Lung (tissue), 12 donors: ENCODE data around the gene CUL4A. TPM values are rescaled to one million over a fixed set of nuclear protein-coding genes. Genes with fewer than 3 reads are reported as not detected.
"Not testable (repeated sequence)": the region's sequence is repeated elsewhere in the genome, so short reads cannot be mapped to it uniquely, and the experiment has no call there.

ENCODE experiments used
- ATAC-seq: fragments of 200-7000 bp; cut with Tn5 transposase; one replicate; pipeline ENCODE4 v1.9.1; 2020; ENCODE audit warnings: moderate number of reproducible peaks; ENCODE audit not compliant: insufficient read depth, low FRiP score
- DNase-seq, 3 donors: peaks; one replicate each; pipeline ENCODE4 v3.0.0-alpha.2; 2013 to 2017
- H3K27ac ChIP-seq, 2 donors: one replicate each; pipeline ENCODE4 v1.5.1; 2013; ENCODE audit warnings: mild to moderate bottlenecking in 2 of 2, moderate library complexity in 2 of 2, control low read depth in 1 of 2, inconsistent platforms in 1 of 2, low read depth in 1 of 2, low read length in 1 of 2
- H3K27me3 ChIP-seq, 3 donors: one replicate each; pipeline ENCODE4 v1.5.1; 2013; ENCODE audit warnings: low read length in 2 of 3; ENCODE audit not compliant: control insufficient read depth in 3 of 3, insufficient read depth in 3 of 3
- H3K36me3 ChIP-seq, 4 donors: one replicate each; pipeline ENCODE4 v1.5.1; 2013; ENCODE audit warnings: low read length in 4 of 4, mild to moderate bottlenecking in 1 of 4, moderate library complexity in 1 of 4; ENCODE audit not compliant: control insufficient read depth in 4 of 4, insufficient read depth in 4 of 4
- H3K4me1 ChIP-seq, 5 donors: one replicate each; pipeline ENCODE4 v1.5.1; 2013; ENCODE audit warnings: low read length in 5 of 5, mild to moderate bottlenecking in 2 of 5, moderate library complexity in 1 of 5; ENCODE audit not compliant: control insufficient read depth in 5 of 5, insufficient read depth in 5 of 5
- H3K4me3 ChIP-seq: one replicate; pipeline ENCODE4 v1.5.1; 2013; ENCODE audit warnings: mild to moderate bottlenecking, control low read depth, moderate library complexity
- H3K9ac ChIP-seq, 2 donors: one replicate each; pipeline ENCODE4 v1.5.1; 2013; ENCODE audit warnings: low read length in 2 of 2, control low read depth in 1 of 2; ENCODE audit not compliant: insufficient read depth in 1 of 2
- H3K9me3 ChIP-seq, 4 donors: one replicate each; pipeline ENCODE4 v1.5.1; 2013; ENCODE audit warnings: low read length in 3 of 4, mild to moderate bottlenecking in 1 of 4, moderate library complexity in 1 of 4; ENCODE audit not compliant: control insufficient read depth in 4 of 4, insufficient read depth in 3 of 4
- CTCF ChIP-seq: IDR thresholded peaks from 2 replicates; pipeline ENCODE4 v1.5.1; 2012; ENCODE audit warnings: mild to moderate bottlenecking; ENCODE audit errors: control extremely low read depth, extremely low read depth
- WGBS, 2 donors: extraction: QIAGEN DNeasy Blood & Tissue Kit; methylation state at CpG; one replicate each; pipeline ENCODE4 v1.1.7; 2013; 5-methylcytosine and 5-hydroxymethylcytosine counted together
- polyA plus RNA-seq, 2 donors: library from polyadenylated mRNA; stranded (reverse); fragments of 200-250 nt; gene quantifications; one replicate each; pipeline ENCODE4 v1.2.1, GENCODE V29; 2013
- total RNA-seq, 2 donors: library from RNA; depleted of rRNA in 1 of 2; stranded (reverse); fragments of >200 nt in 1 of 2; gene quantifications; one replicate each; pipeline ENCODE4 v1.2.1, GENCODE V29; 2014 to 2021
- donor health status: control.
- donor health status: control.
- donor health status: Bipolar disorder and iron deficiency.
- donor health status: healthy.
- donor health status: DM: yes; HTN: yes; CAD: no.

Gene CUL4A
- total and polyA plus RNA-seq, 4 donors = 29.2 to 88.1 (median 57.5) TPM

DNA sequence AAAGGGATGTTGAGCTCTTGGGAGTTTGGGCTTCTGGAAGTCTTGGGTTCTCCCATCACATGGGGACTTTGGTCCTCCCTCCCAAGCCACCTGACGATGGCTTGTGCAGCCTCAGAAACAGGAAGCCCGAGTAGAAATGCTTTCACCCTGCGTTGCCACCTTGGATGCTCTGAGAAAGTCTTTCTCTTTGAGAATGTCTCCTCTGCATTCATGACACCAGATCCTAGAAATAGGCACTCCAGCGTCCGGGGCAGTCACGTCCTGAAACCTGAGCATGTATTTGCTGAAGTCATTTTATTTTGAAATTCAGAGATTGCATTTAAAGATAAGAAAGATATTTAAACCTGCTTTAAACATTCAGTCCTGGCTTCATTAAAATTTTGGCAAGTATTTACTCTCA lies 34.4 kb downstream of the CUL4A start:
- no peak for ATAC-seq
- WGBS, 2 donors = 78 to 80% methylated on average over 6 of the region's 6 CpGs
- no peak for TF ChIP-seq CTCF
- no peak overlapping the region for H3K4me3 ChIP-seq
- H3K27ac ChIP-seq = no peak overlapping the region
- no peaks in the 10 kb centered on the region for H3K27me3 ChIP-seq
- no peaks in the 10 kb centered on the region for H3K4me1 ChIP-seq
- peaks cover 34 to 65% (median 43%) of the 10 kb centered on the region in 4 donors for H3K36me3 ChIP-seq
- H3K9ac ChIP-seq = no peak overlapping the region
- no peaks in the 10 kb centered on the region for H3K9me3 ChIP-seq
- DNase-seq = no peak

DNA sequence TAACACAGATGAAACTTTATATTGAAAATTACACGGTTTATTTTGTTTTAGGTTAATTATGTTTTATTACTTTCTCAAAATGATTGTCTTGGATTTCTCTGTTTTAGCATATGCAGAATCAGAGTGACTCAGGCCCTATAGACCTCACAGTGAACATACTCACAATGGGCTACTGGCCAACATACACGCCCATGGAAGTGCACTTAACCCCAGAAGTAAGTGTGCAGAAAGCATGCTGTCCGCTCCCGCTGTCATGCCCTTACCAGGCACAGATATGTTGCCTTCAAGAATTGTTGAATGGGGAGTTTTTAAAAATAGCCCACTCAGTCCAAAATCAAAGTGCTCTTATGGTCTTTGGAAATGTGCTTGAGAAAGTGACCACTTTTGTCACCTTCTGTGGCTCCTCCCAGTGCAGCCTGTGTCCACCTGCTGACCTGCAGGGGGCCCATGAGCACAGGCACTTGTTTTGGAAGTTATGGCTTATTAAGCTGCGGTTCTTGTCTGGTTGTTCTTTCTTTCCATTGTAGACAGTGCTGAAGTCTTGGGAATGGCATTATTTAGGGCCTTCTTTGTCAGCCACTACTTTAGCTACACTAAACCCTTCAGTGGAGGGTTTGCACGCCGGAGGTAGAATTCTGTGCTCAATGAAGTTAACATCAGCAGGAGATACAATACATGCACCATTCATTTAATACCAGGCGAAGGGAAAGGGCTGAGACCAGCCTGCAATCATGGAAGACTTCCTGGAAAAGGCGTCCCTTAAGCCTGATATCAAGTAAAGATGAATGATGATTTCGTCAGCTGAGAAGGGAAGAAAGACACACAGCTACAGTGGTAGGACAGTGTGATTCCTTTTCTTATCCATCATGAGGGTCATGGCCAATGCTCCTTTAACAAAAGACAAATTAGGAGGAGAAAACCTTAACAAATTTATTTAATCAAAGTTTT lies 36.7 kb downstream of the CUL4A start:
- H3K9ac ChIP-seq = no peak overlapping the region
- no peaks in the 10 kb centered on the region for H3K27me3 ChIP-seq
- H3K4me1 ChIP-seq = no peaks in the 10 kb centered on the region
- DNase-seq = peak in 1 of 3 donors; percentile 6
- no peaks in the 10 kb centered on the region for H3K9me3 ChIP-seq
- peaks cover 22 to 78% (median 47%) of the 10 kb centered on the region in 4 donors for H3K36me3 ChIP-seq
- no peak overlapping the region for H3K27ac ChIP-seq
- TF ChIP-seq CTCF = no peak
- 64 to 82% methylated on average over 10 of the region's 10 CpGs for WGBS, 2 donors
- no peak overlapping the region for H3K4me3 ChIP-seq
- no peak for ATAC-seq

GRCh38 chr13:113252516-113253095 lies 43.2 kb downstream of the CUL4A start:
- Histone ChIP-seq H3K36me3 (peaks cover 35 to 56% (median 49%) of the 10 kb centered on the region in 4 donors), H3K4me3 (no peak overlapping the region), H3K9ac (no peak overlapping the region), H3K4me1 (no peaks in the 10 kb centered on the region), H3K27ac (no peak overlapping the region), H3K9me3 (no peaks in the 10 kb centered on the region), H3K27me3 (no peaks in the 10 kb centered on the region)
- no peak for TF ChIP-seq CTCF
- DNase-seq (peak; percentile 52 to 83 (median 71)), ATAC-seq (no peak)
- WGBS, 2 donors = 80 to 91% methylated on average over 11 of the region's 11 CpGs

DNA sequence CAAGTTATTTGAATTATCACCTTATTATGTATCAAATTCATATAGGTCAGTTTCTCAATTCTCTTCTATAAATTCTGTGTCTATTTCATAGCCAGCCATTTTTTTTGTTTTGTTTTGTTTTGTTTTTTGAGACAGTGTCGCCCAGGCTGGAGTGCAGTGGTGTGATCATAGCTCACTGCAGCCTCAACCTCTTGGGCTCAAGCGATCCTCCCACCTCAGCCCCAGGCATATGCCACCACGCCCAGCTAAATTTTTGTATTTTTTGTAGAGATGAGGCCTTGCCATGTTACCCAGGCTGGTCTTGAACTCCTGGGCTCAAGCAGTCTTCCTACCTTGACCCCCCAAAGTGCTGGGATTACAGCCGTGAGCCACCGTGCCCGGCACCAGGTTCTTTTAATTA lies 48.5 kb downstream of the CUL4A start:
- not testable (repeated sequence) for H3K9ac ChIP-seq, DNase-seq, H3K4me3 ChIP-seq, H3K9me3 ChIP-seq, ATAC-seq, H3K4me1 ChIP-seq, H3K27ac ChIP-seq, H3K27me3 ChIP-seq
- 96 to 98% methylated on average over 6 of the region's 6 CpGs for WGBS, 2 donors
- H3K36me3 ChIP-seq = peaks cover 32 to 44% (median 41%) of the 10 kb centered on the region in 4 donors
